GM12873 (cell line): ENCODE data around the gene LRP1B.

Experiments
- CTCF ChIP-seq: IDR thresholded peaks from 2 replicates; pipeline ENCODE4 v1.5.1; 2012; ENCODE audit warnings: low read depth, mild to moderate bottlenecking, moderate library complexity, low read length, control low read depth; ENCODE audit not compliant: insufficient read depth; ENCODE audit errors: missing control alignments

The LRP1B gene

GRCh38 chr2:141959941-141960340 lies 170.9 kb downstream of the LRP1B start:
- no peak for TF ChIP-seq CTCF

GRCh38 chr2:141959016-141959415 lies 171.8 kb downstream of the LRP1B start:
- TF ChIP-seq CTCF: no peak

- TF ChIP-seq CTCF: no peak
Observed at GRCh38 chr2:141957827-141958450, 172.9 kb downstream of the LRP1B start.

GRCh38 chr2:141957321-141957720 lies 173.5 kb downstream of the LRP1B start:
- TF ChIP-seq CTCF: no peak

GRCh38 chr2:141947396-141948114 lies 183.3 kb downstream of the LRP1B start:
- no peak for TF ChIP-seq CTCF

- no peak for TF ChIP-seq CTCF
Observed at GRCh38 chr2:141946016-141946415, 184.8 kb downstream of the LRP1B start.

GRCh38 chr2:141943918-141944317 lies 186.9 kb downstream of the LRP1B start:
- no peak for TF ChIP-seq CTCF
